Calu3 (cell line): ENCODE results near the gene DOCK3. TPM values are rescaled to one million over a fixed set of nuclear protein-coding genes. Genes with fewer than 3 reads are reported as not detected.
A peak's percentile ranks its signal among the peaks of the same experiment; 100 is the strongest.
"Not testable (repeated sequence)": the region's sequence is repeated elsewhere in the genome, so short reads cannot be mapped to it uniquely, and the experiment has no call there.

Experiments
- BruUV-seq: library from RNA; stranded (reverse); fragments of 400-500 nt; replicated peaks from 2 replicates; lab custom pipeline; 2021; lab: Mats Ljungman, UMichigan
- CTCF ChIA-PET: fragments of 300-600 bp; sonication (Branson Sonifier 250); formaldehyde crosslinking; loops from one replicate; lab custom pipeline; 2022; ENCODE audit warnings: antibody characterized with exemption; lab: Charles Lee
- DNase-seq: peaks from one replicate; pipeline ENCODE4 v3.0.0; 2022
- H3K27ac Mint-ChIP-seq: one replicate; pipeline ENCODE4 v1.8.0; 2022; ENCODE audit warnings: mixed read lengths; ENCODE audit not compliant: unreplicated experiment
- H3K27me3 Mint-ChIP-seq: one replicate; pipeline ENCODE4 v1.8.0; 2022; ENCODE audit warnings: mixed read lengths; ENCODE audit not compliant: unreplicated experiment
- H3K36me3 Mint-ChIP-seq: one replicate; pipeline ENCODE4 v1.8.0; 2022; ENCODE audit warnings: mild to moderate bottlenecking, moderate library complexity, mixed read lengths; ENCODE audit not compliant: insufficient read depth, unreplicated experiment
- H3K4me1 Mint-ChIP-seq: one replicate; pipeline ENCODE4 v1.8.0; 2022; ENCODE audit warnings: mild to moderate bottlenecking, low read depth, mixed read lengths; ENCODE audit not compliant: unreplicated experiment
- H3K4me3 Mint-ChIP-seq: one replicate; pipeline ENCODE4 v1.8.0; 2022; ENCODE audit warnings: mild to moderate bottlenecking, low read depth, moderate library complexity, mixed read lengths; ENCODE audit not compliant: unreplicated experiment
- H3K9me3 Mint-ChIP-seq: one replicate; pipeline ENCODE4 v1.8.0; 2022; ENCODE audit warnings: low read depth, mixed read lengths; ENCODE audit not compliant: unreplicated experiment
- CTCF ChIP-seq: fragments of 200-600 bp; IDR thresholded peaks from one replicate; pipeline ENCODE4 v1.8.0; 2022; ENCODE audit warnings: antibody characterized with exemption; ENCODE audit not compliant: unreplicated experiment
- intact Hi-C: fragments of 100-400 bp; cut with micrococcal nuclease; formaldehyde crosslinking; loops from one replicate; pipeline ENCODE4 v1.10.0; 2022; ENCODE audit not compliant: unreplicated experiment
- total RNA-seq: library from RNA; stranded (reverse); gene quantifications from 2 replicates; pipeline ENCODE4 v1.2.3, GENCODE V29; 2022

DOCK3 gene
- total RNA-seq, 1 experiment from 2014 or later, result 0.19 TPM

GRCh38 chr3:51361746-51362145 is 687.0 kb downstream of the DOCK3 start:
- Mint-ChIP-seq H3K9me3 (no peaks in the 10 kb centered on the region), H3K27ac (no peak overlapping the region), H3K4me3 (no peak overlapping the region), H3K27me3 (peaks cover 15% of the 10 kb centered on the region), H3K36me3 (no peaks in the 10 kb centered on the region), H3K4me1 (no peaks in the 10 kb centered on the region)
- intact Hi-C loops, result no loop called here
- no peak for TF ChIP-seq CTCF
- DNase-seq, result no peak
- no TSS peak for BruUV-seq
- CTCF ChIA-PET, result no interaction called here

GRCh38 chr3:51362476-51362875 is 687.7 kb downstream of the DOCK3 start:
- BruUV-seq, result no TSS peak
- CTCF ChIA-PET, result no interaction called here

GRCh38 chr3:51368276-51368675 is 693.5 kb downstream of the DOCK3 start:
- CTCF ChIA-PET, result interaction anchor here (2.4 kb wide), 1 partner anchor 268 kb away, joined by 9 read pairs; no protein-coding TSS in a partner anchor

More at GRCh38 chr3:51362476-51362875, 687.7 kb downstream of the DOCK3 start:
- H3K4me1 Mint-ChIP-seq, result no peaks in the 10 kb centered on the region
- intact Hi-C loops, result no loop called here
- H3K4me3 Mint-ChIP-seq, result no peak overlapping the region
- H3K27ac Mint-ChIP-seq, result no peak overlapping the region
- no peak for DNase-seq
- TF ChIP-seq CTCF, result no peak
- no peaks in the 10 kb centered on the region for H3K36me3 Mint-ChIP-seq
- peaks cover 22% of the 10 kb centered on the region for H3K27me3 Mint-ChIP-seq
- H3K9me3 Mint-ChIP-seq, result no peaks in the 10 kb centered on the region

GRCh38 chr3:51371943-51372557 is 697.3 kb downstream of the DOCK3 start:
- Mint-ChIP-seq H3K4me1 (no peaks in the 10 kb centered on the region), H3K27me3 (peaks cover 83% of the 10 kb centered on the region), H3K4me3 (no peak overlapping the region), H3K27ac (no peak overlapping the region), H3K9me3 (no peaks in the 10 kb centered on the region), H3K36me3 (no peaks in the 10 kb centered on the region)
- TF ChIP-seq CTCF, result no peak
- peak; percentile 71 for DNase-seq
- intact Hi-C loops, result loop anchor here (1.0 to 2.0 kb wide), 4 partner anchors 103 to 756 kb away; no protein-coding TSS in a partner anchor
- no TSS peak for BruUV-seq
- CTCF ChIA-PET, result interaction anchor here (0.6 to 2.2 kb wide), 7 partner anchors 12 to 756 kb away, joined by 3 to 36 read pairs (median 4); no protein-coding TSS in a partner anchor

More at GRCh38 chr3:51368276-51368675, 693.5 kb downstream of the DOCK3 start:
- H3K4me3 Mint-ChIP-seq, DNase-seq, H3K36me3 Mint-ChIP-seq, H3K4me1 Mint-ChIP-seq, BruUV-seq, H3K9me3 Mint-ChIP-seq, intact Hi-C loops, H3K27ac Mint-ChIP-seq: not testable (repeated sequence)
- H3K27me3 Mint-ChIP-seq, result peaks cover 63% of the 10 kb centered on the region
